ENCODE measurements around the gene HERC4.
"Not testable (repeated sequence)": the region's sequence is repeated elsewhere in the genome, so short reads cannot be mapped to it uniquely, and the experiment has no call there.

The HERC4 gene

GRCh38 chr10:68046642-68047041 is 28.4 kb downstream of the HERC4 start:
- H3K36me3 Mint-ChIP-seq, result peaks cover 38% of the 10 kb centered on the region
- H3K4me1 Mint-ChIP-seq, result peaks cover 34% of the 10 kb centered on the region
- H3K27ac Mint-ChIP-seq, result peak overlapping the region; percentile 60
- ATAC-seq, result no peak
- no peaks in the 10 kb centered on the region for H3K27me3 Mint-ChIP-seq
- no peak overlapping the region for H3K4me3 Mint-ChIP-seq
- H3K9me3 Mint-ChIP-seq, result no peaks in the 10 kb centered on the region

GRCh38 chr10:68043030-68043429 is 32.1 kb downstream of the HERC4 start:
- H3K36me3 Mint-ChIP-seq, result peaks cover 28% of the 10 kb centered on the region
- H3K4me1 Mint-ChIP-seq, result peaks cover 25% of the 10 kb centered on the region
- no peak overlapping the region for H3K4me3 Mint-ChIP-seq
- H3K27ac Mint-ChIP-seq, result no peak overlapping the region
- no peak for ATAC-seq
- H3K27me3 Mint-ChIP-seq, result no peaks in the 10 kb centered on the region
- H3K9me3 Mint-ChIP-seq, result no peaks in the 10 kb centered on the region

GRCh38 chr10:68032113-68032512 is 43.0 kb downstream of the HERC4 start:
- Mint-ChIP-seq H3K4me3 (no peak overlapping the region), H3K9me3 (no peaks in the 10 kb centered on the region), H3K27ac (no peak overlapping the region), H3K27me3 (no peaks in the 10 kb centered on the region), H3K36me3 (peaks cover 41% of the 10 kb centered on the region), H3K4me1 (peaks cover 6% of the 10 kb centered on the region)
- ATAC-seq, result no peak

- no peak overlapping the region for H3K4me3 Mint-ChIP-seq
- peaks cover 37% of the 10 kb centered on the region for H3K36me3 Mint-ChIP-seq
- peaks cover 11% of the 10 kb centered on the region for H3K4me1 Mint-ChIP-seq
- no peak for ATAC-seq
- H3K27ac Mint-ChIP-seq, result no peak overlapping the region
- H3K27me3 Mint-ChIP-seq, result no peaks in the 10 kb centered on the region
- peaks cover 3% of the 10 kb centered on the region for H3K9me3 Mint-ChIP-seq
Measured at GRCh38 chr10:68027429-68027828, 47.7 kb downstream of the HERC4 start.

- Mint-ChIP-seq H3K36me3 (peaks cover 70% of the 10 kb centered on the region), H3K27me3 (no peaks in the 10 kb centered on the region), H3K4me3 (no peak overlapping the region), H3K9me3 (peaks cover 11% of the 10 kb centered on the region), H3K27ac (no peak overlapping the region), H3K4me1 (peaks cover 11% of the 10 kb centered on the region)
- no peak for ATAC-seq
Measured at GRCh38 chr10:68023292-68023691, 51.8 kb downstream of the HERC4 start.

GRCh38 chr10:68022324-68022723 is 52.8 kb downstream of the HERC4 start:
- not testable (repeated sequence) for ATAC-seq, H3K27me3 Mint-ChIP-seq, H3K4me3 Mint-ChIP-seq, H3K27ac Mint-ChIP-seq
- Mint-ChIP-seq H3K9me3 (peaks cover 11% of the 10 kb centered on the region), H3K36me3 (peaks cover 63% of the 10 kb centered on the region), H3K4me1 (peaks cover 11% of the 10 kb centered on the region)

GRCh38 chr10:68016519-68016918 is 58.6 kb downstream of the HERC4 start:
- not testable (repeated sequence) for ATAC-seq, H3K27me3 Mint-ChIP-seq, H3K4me1 Mint-ChIP-seq, H3K4me3 Mint-ChIP-seq, H3K27ac Mint-ChIP-seq, H3K9me3 Mint-ChIP-seq
- H3K36me3 Mint-ChIP-seq, result peaks cover 39% of the 10 kb centered on the region

- H3K36me3 Mint-ChIP-seq, result peaks cover 50% of the 10 kb centered on the region
- H3K27me3 Mint-ChIP-seq, result no peaks in the 10 kb centered on the region
- no peak overlapping the region for H3K27ac Mint-ChIP-seq
- H3K4me1 Mint-ChIP-seq, result no peaks in the 10 kb centered on the region
- no peak for ATAC-seq
- H3K9me3 Mint-ChIP-seq, result no peaks in the 10 kb centered on the region
- H3K4me3 Mint-ChIP-seq, result no peak overlapping the region
Measured at GRCh38 chr10:68010426-68010940, 64.6 kb downstream of the HERC4 start.

- H3K27me3 Mint-ChIP-seq, result no peaks in the 10 kb centered on the region
- H3K4me1 Mint-ChIP-seq, result no peaks in the 10 kb centered on the region
- ATAC-seq, result no peak
- no peak overlapping the region for H3K4me3 Mint-ChIP-seq
- peaks cover 66% of the 10 kb centered on the region for H3K36me3 Mint-ChIP-seq
- H3K27ac Mint-ChIP-seq, result no peak overlapping the region
- no peaks in the 10 kb centered on the region for H3K9me3 Mint-ChIP-seq
Measured at GRCh38 chr10:68007356-68007755, 67.7 kb downstream of the HERC4 start.

GRCh38 chr10:68001539-68001938 is 73.5 kb downstream of the HERC4 start:
- Mint-ChIP-seq H3K36me3 (peaks cover 56% of the 10 kb centered on the region), H3K4me3 (no peak overlapping the region), H3K4me1 (no peaks in the 10 kb centered on the region), H3K9me3 (no peaks in the 10 kb centered on the region), H3K27ac (peak overlapping the region; percentile 45), H3K27me3 (no peaks in the 10 kb centered on the region)
- ATAC-seq, result no peak

GRCh38 chr10:68001000-68001399 is 74.1 kb downstream of the HERC4 start:
- Mint-ChIP-seq H3K9me3 (no peaks in the 10 kb centered on the region), H3K27ac (no peak overlapping the region), H3K4me3 (no peak overlapping the region), H3K4me1 (no peaks in the 10 kb centered on the region), H3K27me3 (no peaks in the 10 kb centered on the region), H3K36me3 (peaks cover 59% of the 10 kb centered on the region)
- ATAC-seq, result no peak

- Mint-ChIP-seq H3K27ac (no peak overlapping the region), H3K4me3 (no peak overlapping the region), H3K27me3 (no peaks in the 10 kb centered on the region), H3K9me3 (no peaks in the 10 kb centered on the region), H3K4me1 (peaks cover 15% of the 10 kb centered on the region), H3K36me3 (peaks cover 50% of the 10 kb centered on the region)
- ATAC-seq, result no peak
Measured at GRCh38 chr10:67990093-67990492, 85.0 kb downstream of the HERC4 start.

- H3K4me1 Mint-ChIP-seq, result peaks cover 15% of the 10 kb centered on the region
- no peak for ATAC-seq
- no peak overlapping the region for H3K27ac Mint-ChIP-seq
Measured at GRCh38 chr10:67988606-67989005, 86.5 kb downstream of the HERC4 start.

GRCh38 chr10:67982603-67983002 is 92.5 kb downstream of the HERC4 start:
- H3K4me3 Mint-ChIP-seq, H3K27me3 Mint-ChIP-seq, H3K4me1 Mint-ChIP-seq, ATAC-seq, H3K9me3 Mint-ChIP-seq, H3K27ac Mint-ChIP-seq: not testable (repeated sequence)
- peaks cover 79% of the 10 kb centered on the region for H3K36me3 Mint-ChIP-seq

More at GRCh38 chr10:67988606-67989005, 86.5 kb downstream of the HERC4 start:
- Mint-ChIP-seq H3K36me3 (peaks cover 51% of the 10 kb centered on the region), H3K4me3 (no peak overlapping the region), H3K27me3 (no peaks in the 10 kb centered on the region), H3K9me3 (no peaks in the 10 kb centered on the region)

- H3K9me3 Mint-ChIP-seq, result peaks cover 2% of the 10 kb centered on the region
- no peak overlapping the region for H3K4me3 Mint-ChIP-seq
- ATAC-seq, result no peak
- H3K4me1 Mint-ChIP-seq, result peaks cover 9% of the 10 kb centered on the region
- H3K27ac Mint-ChIP-seq, result no peak overlapping the region
- peaks cover 81% of the 10 kb centered on the region for H3K36me3 Mint-ChIP-seq
- H3K27me3 Mint-ChIP-seq, result no peaks in the 10 kb centered on the region
Measured at GRCh38 chr10:67978749-67979148, 96.3 kb downstream of the HERC4 start.

- no peak overlapping the region for H3K4me3 Mint-ChIP-seq
- ATAC-seq, result no peak
- H3K4me1 Mint-ChIP-seq, result peaks cover 9% of the 10 kb centered on the region
- H3K9me3 Mint-ChIP-seq, result peaks cover 2% of the 10 kb centered on the region
- H3K27ac Mint-ChIP-seq, result no peak overlapping the region
- peaks cover 84% of the 10 kb centered on the region for H3K36me3 Mint-ChIP-seq
- H3K27me3 Mint-ChIP-seq, result no peaks in the 10 kb centered on the region
Measured at GRCh38 chr10:67977251-67977650, 97.8 kb downstream of the HERC4 start.
